HG03565 (cell line): Measurements from ENCODE around the gene CCDC172.

ENCODE experiments used
- ATAC-seq: cut with Tn5 transposase; IDR thresholded peaks from one replicate; pipeline ENCODE4 v1.9.1; 2021; ENCODE audit warnings: mild to moderate bottlenecking, moderate library complexity; ENCODE audit not compliant: unreplicated experiment

The CCDC172 gene, protein sequence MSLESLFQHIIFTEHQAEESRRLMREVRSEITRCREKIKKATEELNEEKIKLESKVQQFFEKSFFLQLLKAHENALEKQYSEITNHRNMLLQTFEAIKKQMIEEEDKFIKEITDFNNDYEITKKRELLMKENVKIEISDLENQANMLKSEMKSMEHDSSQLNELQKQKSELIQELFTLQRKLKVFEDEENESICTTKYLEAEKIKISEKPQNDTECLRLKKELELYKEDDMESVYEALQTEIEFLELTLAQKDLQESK

DNA sequence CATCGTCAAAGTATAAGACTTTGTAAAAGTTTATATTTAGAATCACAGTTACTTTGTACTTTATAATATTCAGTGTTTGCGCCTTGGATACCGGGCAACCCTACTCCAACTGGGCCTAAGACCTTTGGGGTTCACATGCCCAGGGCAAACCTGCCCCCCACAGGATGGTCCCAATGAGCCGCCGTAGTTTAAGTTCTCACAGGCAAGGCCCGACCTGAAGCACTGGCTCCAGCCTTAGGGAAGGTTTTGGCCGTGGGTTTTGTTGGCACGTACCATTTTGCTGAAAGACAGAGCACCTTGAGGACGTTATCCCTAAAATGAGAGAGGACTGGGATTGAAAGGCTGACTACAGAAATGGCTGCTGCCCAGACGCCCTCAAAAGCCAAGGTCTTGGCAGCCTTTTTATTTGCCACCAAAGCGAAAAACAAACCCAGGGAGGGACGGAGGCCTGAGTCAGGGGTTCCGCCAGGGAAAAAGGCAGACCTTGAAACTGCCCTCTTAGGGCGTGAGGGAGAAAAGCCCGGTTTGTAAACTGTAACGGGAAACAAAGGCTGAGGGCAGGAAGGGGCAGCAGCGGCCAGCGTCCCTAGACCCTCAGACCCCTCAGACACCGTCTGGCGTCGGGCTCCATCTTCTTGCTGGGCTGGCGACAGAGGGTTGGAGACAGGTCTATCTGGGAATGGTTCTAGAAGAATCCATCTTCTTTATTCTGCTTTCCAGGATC is at the start of gene CCDC172:
CCDC172 (plus strand) TSS at position 222 of the 724 bp plus-strand sequence. CDS start 564 bp downstream, outside the sequence.
- no peak for ATAC-seq

- ATAC-seq = no peak
These were observed 47.3 kb upstream of the CCDC172 start for GRCh38 chr10:116276981-116277380.

DNA sequence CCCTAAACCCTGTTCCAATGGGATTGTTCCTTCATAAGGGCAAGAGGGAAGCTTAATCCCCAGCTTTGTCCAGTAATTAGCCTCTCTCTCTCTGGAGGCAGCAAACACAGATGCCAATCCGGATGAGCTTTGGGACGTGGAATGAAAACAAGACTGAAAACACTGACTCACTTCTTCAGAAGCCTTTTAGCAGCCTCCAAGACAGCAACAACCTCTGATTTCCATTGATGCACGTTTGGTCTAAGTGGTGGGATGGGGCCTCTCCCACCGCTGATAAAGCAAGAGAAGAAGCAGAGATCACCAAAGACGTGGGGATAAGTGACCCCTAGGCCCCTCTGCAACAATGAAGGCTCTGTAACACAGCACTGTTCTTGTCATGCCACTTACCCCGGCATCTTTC is 45.4 kb upstream of the CCDC172 start:
- ATAC-seq = no peak

DNA sequence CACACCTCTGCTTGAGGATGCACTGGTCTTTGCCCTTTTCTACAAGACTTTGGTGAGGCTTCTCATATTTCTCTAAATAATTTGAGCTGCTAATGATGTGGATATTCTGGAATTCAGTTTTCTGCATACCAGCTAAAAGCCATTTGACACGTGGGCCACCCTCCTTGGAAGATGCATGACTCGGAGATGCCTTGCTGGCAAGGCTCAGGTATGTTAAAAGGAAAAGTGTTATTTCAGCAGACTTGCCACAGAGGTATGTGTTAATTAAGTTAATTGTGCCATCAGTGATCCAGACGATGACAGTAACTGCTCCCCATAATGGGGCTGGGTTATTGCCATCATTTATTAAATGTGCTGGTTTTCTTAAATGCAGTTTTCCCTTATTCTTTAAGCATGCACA is 42.5 kb upstream of the CCDC172 start:
- ATAC-seq = no peak

DNA sequence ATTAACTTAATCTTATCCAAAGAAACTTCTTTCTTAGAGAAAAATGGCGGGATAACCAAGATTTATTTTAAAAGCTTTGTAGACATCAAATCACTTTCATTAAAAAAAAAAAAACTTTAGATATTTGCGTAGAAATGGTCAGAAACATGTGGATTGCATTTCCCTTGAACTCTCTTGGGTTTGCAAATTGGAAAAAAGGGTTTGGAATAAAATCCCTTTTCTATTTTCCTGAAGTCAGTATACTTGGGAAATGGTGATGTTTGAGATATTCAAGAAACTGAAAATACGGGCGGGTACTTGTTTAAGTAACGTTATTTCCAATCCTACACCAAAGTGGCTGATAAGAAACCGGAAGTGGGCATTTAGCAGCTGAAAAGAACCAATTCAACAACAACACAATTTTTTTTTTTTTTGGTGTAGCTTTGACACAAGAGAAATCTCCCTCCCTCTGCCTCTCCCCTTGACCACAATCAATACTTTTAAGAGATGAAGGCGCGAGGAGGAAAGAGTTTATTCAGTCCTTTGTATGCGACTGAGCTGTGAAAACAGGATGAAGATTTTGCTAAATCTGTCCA is 37.5 kb upstream of the CCDC172 start:
- no peak for ATAC-seq

- no peak for ATAC-seq
These were observed 36.2 kb upstream of the CCDC172 start for GRCh38 chr10:116287906-116288501.

DNA sequence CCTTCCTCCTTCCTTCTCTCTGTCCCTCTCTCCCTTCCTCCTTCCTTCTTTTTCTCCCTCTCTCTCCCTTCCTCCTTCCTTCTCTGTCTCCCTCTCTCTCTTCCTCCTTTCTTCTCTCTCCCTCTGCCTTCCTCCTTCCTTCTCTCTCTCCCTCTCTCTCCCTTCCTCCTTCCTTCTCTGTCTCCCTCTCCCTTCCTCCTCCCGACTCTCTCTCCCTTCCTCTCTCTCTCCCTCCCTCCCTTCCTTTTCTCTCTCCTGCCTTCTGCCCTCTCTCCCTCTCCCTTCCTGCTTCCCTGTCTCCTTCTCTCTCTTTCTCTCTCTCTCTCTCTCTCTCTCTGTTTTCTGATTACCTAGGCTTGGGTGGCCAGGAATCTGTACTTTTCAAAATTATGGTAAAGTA is 34.6 kb upstream of the CCDC172 start:
- ATAC-seq = no peak

GRCh38 chr10:116292493-116292892 is 31.8 kb upstream of the CCDC172 start:
- no peak for ATAC-seq

- no peak for ATAC-seq
These were observed 27.9 kb upstream of the CCDC172 start for GRCh38 chr10:116296291-116296721.

DNA sequence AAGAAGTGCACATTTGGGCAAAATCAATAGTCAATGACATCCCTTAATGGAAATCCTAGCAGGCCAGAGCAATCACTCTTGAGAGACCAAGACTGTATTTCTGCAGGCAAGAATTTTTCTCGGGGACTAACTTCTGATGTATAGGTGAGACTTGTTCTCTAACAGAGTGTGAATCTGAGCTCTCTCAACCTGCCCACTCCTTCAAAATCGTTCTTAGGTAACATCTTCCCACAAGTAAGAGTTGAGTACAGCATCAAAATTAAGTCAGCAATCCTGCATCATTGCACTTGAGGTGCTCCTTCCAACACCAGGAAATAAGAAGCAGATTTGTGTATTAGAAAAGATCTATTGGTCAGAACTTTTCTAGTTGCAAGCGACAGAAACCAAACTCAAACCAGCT is 25.7 kb upstream of the CCDC172 start:
- ATAC-seq = no peak

DNA sequence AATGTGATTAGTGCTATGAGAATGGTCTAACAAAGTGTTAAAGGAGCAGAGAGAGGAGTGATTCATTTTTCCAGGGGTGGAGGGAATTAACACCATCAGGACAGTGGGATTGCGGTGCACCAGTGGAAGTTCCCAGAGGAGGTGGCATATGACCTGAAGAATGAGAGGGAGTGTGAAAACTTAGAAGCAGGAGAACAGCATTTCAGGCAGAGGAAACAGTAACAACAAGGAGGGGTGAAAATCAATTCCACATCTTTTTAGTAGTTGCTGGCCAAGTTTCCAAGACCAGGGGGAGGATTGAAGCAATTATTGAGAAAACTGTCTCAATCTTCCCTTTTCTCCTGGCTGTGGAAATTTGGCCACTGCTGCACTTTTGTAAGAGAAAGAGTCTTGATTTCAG is 23.7 kb upstream of the CCDC172 start:
- ATAC-seq = no peak

GRCh38 chr10:116304923-116305322 is 19.3 kb upstream of the CCDC172 start:
- no peak for ATAC-seq

DNA sequence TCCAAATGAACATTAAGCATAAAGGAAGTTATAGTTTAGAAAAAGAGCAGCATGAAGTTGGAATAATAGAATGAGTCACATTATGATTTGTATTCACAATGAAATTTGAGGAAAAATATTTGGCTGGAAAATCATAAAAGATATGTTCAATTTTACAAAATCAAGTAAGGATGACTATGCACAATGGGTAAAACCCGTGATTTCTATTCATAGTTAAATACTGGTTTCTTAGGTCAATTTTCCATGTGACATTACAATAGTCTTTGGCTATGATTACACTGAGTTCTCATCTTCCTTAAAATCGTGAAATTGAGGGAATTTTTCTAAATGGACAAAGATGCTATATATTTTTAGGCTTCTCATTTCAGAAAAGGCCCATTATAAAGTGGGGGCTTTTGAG is 17.4 kb upstream of the CCDC172 start:
- no peak for ATAC-seq

DNA sequence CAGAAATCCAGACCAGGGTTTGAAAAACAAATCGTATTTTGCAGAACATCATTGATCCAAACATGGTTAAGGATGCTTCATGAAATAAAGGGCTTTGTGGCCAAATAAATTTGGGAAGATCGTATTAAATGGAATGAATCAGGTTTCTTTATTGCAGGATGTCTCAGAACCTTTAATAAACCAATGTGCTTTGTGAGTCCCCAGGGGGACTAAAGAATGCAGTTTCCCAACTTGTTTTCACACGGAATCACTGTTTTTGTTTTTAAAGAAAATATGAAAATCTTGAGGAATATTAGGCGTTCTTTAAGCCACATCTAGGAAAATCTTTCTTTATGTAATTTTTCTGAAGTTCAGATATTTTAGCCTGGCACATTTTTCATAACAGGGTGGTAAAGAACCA is 16.8 kb upstream of the CCDC172 start:
- ATAC-seq = no peak

DNA sequence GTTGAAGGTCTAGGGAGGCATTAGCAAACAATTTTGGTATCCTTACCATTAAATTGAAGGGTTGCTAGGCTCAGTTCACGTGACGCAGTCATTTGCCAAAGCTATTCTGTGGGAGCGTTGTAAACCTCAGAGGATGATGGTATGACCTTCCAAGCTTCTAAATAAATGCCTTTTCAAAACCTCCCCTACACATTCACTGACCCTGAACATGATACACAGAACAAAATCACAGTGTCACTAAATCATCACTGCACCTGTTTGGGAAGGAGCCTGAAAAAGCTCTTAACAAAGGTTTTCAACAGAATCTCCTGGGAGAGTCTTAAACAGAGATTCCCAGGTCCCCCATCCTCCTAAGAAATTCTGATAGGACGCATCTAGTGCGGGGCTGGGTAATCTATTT is 13.2 kb upstream of the CCDC172 start:
- ATAC-seq = no peak

- ATAC-seq = no peak
These were observed 12.3 kb upstream of the CCDC172 start for GRCh38 chr10:116311706-116312490.

- no peak for ATAC-seq
These were observed 11.7 kb upstream of the CCDC172 start for GRCh38 chr10:116312548-116312947.

GRCh38 chr10:116316503-116316902 is 7.7 kb upstream of the CCDC172 start:
- no peak for ATAC-seq

GRCh38 chr10:116324951-116325635 is 845 bp downstream of the CCDC172 start:
- no peak for ATAC-seq

DNA sequence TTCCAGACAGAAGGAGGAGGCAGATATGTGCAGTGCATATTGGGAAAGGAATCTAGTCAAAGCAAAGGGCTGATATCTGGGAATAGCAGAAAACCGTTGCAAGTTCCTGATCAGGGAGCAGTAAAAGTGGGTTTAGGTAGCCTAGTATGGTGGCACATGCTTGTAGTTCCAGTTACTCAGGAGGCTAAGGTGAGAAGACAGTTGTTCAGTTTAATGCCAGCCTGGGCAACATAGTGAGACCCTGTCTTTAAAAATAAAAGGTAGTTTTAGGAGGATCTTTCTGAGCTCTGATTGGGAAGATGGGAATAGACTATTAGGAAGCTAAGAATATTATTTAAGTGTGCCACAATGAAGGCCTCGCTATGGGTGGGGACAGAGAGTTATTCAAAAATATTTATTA is 1.7 kb downstream of the CCDC172 start:
- no peak for ATAC-seq
